Ishikawa (cell line): ENCODE data around the gene ASTN2.

Experiments
- CEBPB ChIP-seq: IDR thresholded peaks from 2 replicates; pipeline ENCODE4 v1.6.1; 2012
- CREB1 ChIP-seq: IDR thresholded peaks from 2 replicates; pipeline ENCODE4 v1.6.1; 2012; ENCODE audit warnings: low read depth
- EGR1 ChIP-seq: IDR thresholded peaks from 2 replicates; pipeline ENCODE4 v1.6.1; 2012
- EP300 ChIP-seq: IDR thresholded peaks from 2 replicates; pipeline ENCODE4 v1.6.1; 2012; ENCODE audit warnings: borderline replicate concordance
- FOXM1 ChIP-seq: IDR thresholded peaks from 2 replicates; pipeline ENCODE4 v1.6.1; 2012; ENCODE audit warnings: low read depth, borderline replicate concordance
- NFIC ChIP-seq: IDR thresholded peaks from 2 replicates; pipeline ENCODE4 v1.6.1; 2012
- RAD21 ChIP-seq: IDR thresholded peaks from 2 replicates; pipeline ENCODE4 v1.6.1; 2012; ENCODE audit warnings: low read depth
- REST ChIP-seq: IDR thresholded peaks from 2 replicates; pipeline ENCODE4 v1.6.1; 2012; ENCODE audit warnings: low read depth, mild to moderate bottlenecking
- TAF1 ChIP-seq: IDR thresholded peaks from 2 replicates; pipeline ENCODE4 v1.6.1; 2012; ENCODE audit warnings: low read depth, mild to moderate bottlenecking
- TCF12 ChIP-seq: IDR thresholded peaks from 2 replicates; pipeline ENCODE4 v1.6.1; 2012; ENCODE audit warnings: low read depth
- TEAD4 ChIP-seq: IDR thresholded peaks from 2 replicates; pipeline ENCODE4 v1.6.1; 2012
- USF1 ChIP-seq: IDR thresholded peaks from 2 replicates; pipeline ENCODE4 v1.6.1; 2012
- YY1 ChIP-seq: IDR thresholded peaks from 2 replicates; pipeline ENCODE4 v1.6.1; 2012; ENCODE audit warnings: low read depth
- ZBTB7A ChIP-seq: IDR thresholded peaks from 2 replicates; pipeline ENCODE4 v1.6.1; 2012; ENCODE audit warnings: low read depth
- TF ChIP-seq, protein P1 (sequence below): IDR thresholded peaks from 2 replicates; pipeline ENCODE4 v1.6.1; 2012

The ASTN2 gene

DNA sequence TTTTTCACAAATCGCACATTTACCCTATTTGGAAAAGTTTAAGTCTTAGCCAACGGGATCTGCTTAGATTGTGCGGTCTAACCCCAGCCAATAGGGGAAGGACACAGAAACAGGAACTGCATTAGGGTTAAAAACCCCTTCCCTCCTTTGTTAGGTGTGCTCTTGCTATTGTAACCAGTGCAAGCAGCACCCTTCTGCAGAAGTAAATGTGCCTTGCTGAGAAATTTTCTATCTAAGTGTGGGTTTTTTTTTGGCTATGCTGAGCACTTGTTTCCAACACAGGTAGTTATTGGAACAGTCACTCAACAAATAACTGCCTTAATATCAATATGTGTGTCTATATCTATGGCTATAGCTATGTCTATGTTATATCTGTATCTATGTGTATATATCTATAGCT is 537.8 kb downstream of the ASTN2 start:
- no peak for TF ChIP-seq TAF1
- TF ChIP-seq TCF12: no peak
- TF ChIP-seq USF1: no peak
- no peak for TF ChIP-seq TEAD4
- no peak for TF ChIP-seq REST
- no peak for TF ChIP-seq EP300
- TF ChIP-seq EGR1: no peak
- TF ChIP-seq, protein P1, sequence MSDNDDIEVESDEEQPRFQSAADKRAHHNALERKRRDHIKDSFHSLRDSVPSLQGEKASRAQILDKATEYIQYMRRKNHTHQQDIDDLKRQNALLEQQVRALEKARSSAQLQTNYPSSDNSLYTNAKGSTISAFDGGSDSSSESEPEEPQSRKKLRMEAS: no peak

GRCh38 chr9:116875576-116875975 is 539.3 kb downstream of the ASTN2 start:
- TF ChIP-seq TEAD4: no peak
- TF ChIP-seq TCF12: no peak
- TF ChIP-seq USF1: no peak
- TF ChIP-seq EGR1: no peak
- TF ChIP-seq CREB1: no peak
- TF ChIP-seq CEBPB: no peak
- TF ChIP-seq YY1: no peak
- TF ChIP-seq RAD21: no peak
- TF ChIP-seq FOXM1: no peak
- no peak for TF ChIP-seq EP300
- TF ChIP-seq REST: no peak
- no peak for TF ChIP-seq NFIC
- TF ChIP-seq, protein P1: no peak

GRCh38 chr9:116873937-116874914 is 540.6 kb downstream of the ASTN2 start:
- TF ChIP-seq EGR1: no peak
- no peak for TF ChIP-seq TAF1
- TF ChIP-seq NFIC: no peak
- TF ChIP-seq USF1: no peak
- no peak for TF ChIP-seq RAD21
- TF ChIP-seq YY1: no peak
- TF ChIP-seq, protein P1: no peak
- no peak for TF ChIP-seq EP300
- no peak for TF ChIP-seq CREB1
- no peak for TF ChIP-seq CEBPB
- TF ChIP-seq TCF12: no peak
- TF ChIP-seq REST: no peak
- TF ChIP-seq FOXM1: no peak
- TF ChIP-seq TEAD4: no peak
- TF ChIP-seq ZBTB7A: no peak
